HFFc6 (cell line): Measurements from ENCODE around the gene HSD17B14. TPM values are rescaled to one million over a fixed set of nuclear protein-coding genes. Genes with fewer than 3 reads are reported as not detected.
A peak's percentile ranks its signal among the peaks of the same experiment; 100 is the strongest.
"Not testable (repeated sequence)": the region's sequence is repeated elsewhere in the genome, so short reads cannot be mapped to it uniquely, and the experiment has no call there.

Experiments
- DNase-seq: peaks from one replicate; pipeline ENCODE4 v3.0.0-alpha.2; 2018
- H3K27ac Mint-ChIP-seq: 2 replicates; pipeline ENCODE4 v1.8.0; 2020; ENCODE audit warnings: mild to moderate bottlenecking, mixed read lengths
- H3K27me3 Mint-ChIP-seq: 2 replicates; pipeline ENCODE4 v1.8.0; 2021; ENCODE audit warnings: mild to moderate bottlenecking, moderate library complexity, mixed read lengths; ENCODE audit not compliant: insufficient read depth
- H3K36me3 Mint-ChIP-seq: 2 replicates; pipeline ENCODE4 v1.8.0; 2021; ENCODE audit warnings: low read depth, mixed read lengths
- H3K4me1 Mint-ChIP-seq: 2 replicates; pipeline ENCODE4 v1.8.0; 2020; ENCODE audit warnings: low read depth, mixed read lengths
- H3K4me3 Mint-ChIP-seq: 2 replicates; pipeline ENCODE4 v1.8.0; 2020; ENCODE audit warnings: mild to moderate bottlenecking, moderate library complexity, mixed read lengths
- H3K9me3 Mint-ChIP-seq: 2 replicates; pipeline ENCODE4 v1.8.0; 2020; ENCODE audit warnings: mild to moderate bottlenecking, mixed read lengths
- CTCF ChIP-seq: fragments of 200-600 bp; sonication (generic); IDR thresholded peaks from 2 replicates; pipeline ENCODE4 v1.5.0; 2021; ENCODE audit warnings: antibody characterized with exemption, mild to moderate bottlenecking
- total RNA-seq, 6 experiments: library from RNA; stranded (reverse); fragmentation: NEBNext Ultra II Directional; extraction: Animal tissue kit (Norgen Biotek cat#: 25700); gene quantifications; 2 replicates in 1 of 6; 3 replicates in 5 of 6; pipeline ENCODE4 v1.2.3, GENCODE V29; 2021

The HSD17B14 gene
- total RNA-seq, 6 experiments from 2014 or later: 2.9 to 10.0 (median 8.9) TPM

GRCh38 chr19:48770266-48770665 lies 66.0 kb downstream of the HSD17B14 start:
- TF ChIP-seq CTCF: no peak
- peak; percentile 76 for DNase-seq

GRCh38 chr19:48768994-48769713 lies 67.1 kb downstream of the HSD17B14 start:
- TF ChIP-seq CTCF: no peak
- H3K27ac Mint-ChIP-seq: no peak overlapping the region
- no peak overlapping the region for H3K4me3 Mint-ChIP-seq
- no peaks in the 10 kb centered on the region for H3K9me3 Mint-ChIP-seq
- no peaks in the 10 kb centered on the region for H3K4me1 Mint-ChIP-seq
- H3K36me3 Mint-ChIP-seq: no peaks in the 10 kb centered on the region
- DNase-seq: no peak
- H3K27me3 Mint-ChIP-seq: peaks cover 26% of the 10 kb centered on the region

More at GRCh38 chr19:48770266-48770665, 66.0 kb downstream of the HSD17B14 start:
- Mint-ChIP-seq H3K27ac (no peak overlapping the region), H3K27me3 (peaks cover 26% of the 10 kb centered on the region), H3K4me3 (no peak overlapping the region), H3K9me3 (no peaks in the 10 kb centered on the region), H3K36me3 (no peaks in the 10 kb centered on the region), H3K4me1 (no peaks in the 10 kb centered on the region)

- H3K36me3 Mint-ChIP-seq, DNase-seq, H3K4me1 Mint-ChIP-seq, H3K27ac Mint-ChIP-seq, H3K4me3 Mint-ChIP-seq, H3K9me3 Mint-ChIP-seq: not testable (repeated sequence)
- H3K27me3 Mint-ChIP-seq: peaks cover 34% of the 10 kb centered on the region
These were observed 68.0 kb downstream of the HSD17B14 start for GRCh38 chr19:48768171-48768753.

- not testable (repeated sequence) for H3K4me1 Mint-ChIP-seq, DNase-seq, H3K36me3 Mint-ChIP-seq, H3K27ac Mint-ChIP-seq, H3K9me3 Mint-ChIP-seq, H3K4me3 Mint-ChIP-seq
- H3K27me3 Mint-ChIP-seq: peaks cover 52% of the 10 kb centered on the region
These were observed 70.5 kb downstream of the HSD17B14 start for GRCh38 chr19:48765816-48766215.

Other genes starting within 250 kb of the HSD17B14 start
- not detected for gene SPACA4, start 229.7 kb downstream of the HSD17B14 start, total RNA-seq
- under 1 TPM; 0.23 to 0.99 (median 0.54) TPM for gene FAM83E, start 221.4 kb downstream of the HSD17B14 start, total RNA-seq
- gene RPL18, start 217.3 kb downstream of the HSD17B14 start, total RNA-seq: 1,000 to 10,000 TPM; 1,359 to 1,448 (median 1,407) TPM
- 10 to 100 TPM; 20.1 to 34.0 (median 23.4) TPM for gene SPHK2, start 217.0 kb downstream of the HSD17B14 start, total RNA-seq
- gene DBP, start 199.1 kb downstream of the HSD17B14 start, total RNA-seq: 1 to 10 TPM; 3.8 to 5.7 (median 4.4) TPM
- gene CA11, start 190.3 kb downstream of the HSD17B14 start, total RNA-seq: 1 to 10 TPM in 4 of 6 experiments, under 1 TPM in 2; 0.53 to 2.5 (median 1.4) TPM
- gene NTN5, start 163.5 kb downstream of the HSD17B14 start, total RNA-seq: under 1 TPM in 4 of 6 experiments, not detected in 2; 0.12 to 0.23 (median 0.18) TPM
- gene FUT2, start 140.5 kb downstream of the HSD17B14 start, total RNA-seq: not detected
- gene MAMSTR, start 116.8 kb downstream of the HSD17B14 start, total RNA-seq: 1 to 10 TPM; 2.7 to 4.5 (median 3.0) TPM
- under 1 TPM in 1 of 6 experiments, not detected in 5; 0.07 TPM for gene RASIP1, start 95.9 kb downstream of the HSD17B14 start, total RNA-seq
- gene IZUMO1, start 89.6 kb downstream of the HSD17B14 start, total RNA-seq: not detected
- gene FUT1, start 83.8 kb downstream of the HSD17B14 start, total RNA-seq: under 1 TPM in 3 of 6 experiments, not detected in 3; 0.05 to 0.06 (median 0.05) TPM
- gene FGF21, start 81.0 kb downstream of the HSD17B14 start, total RNA-seq: not detected
- gene BCAT2, start 25.5 kb downstream of the HSD17B14 start, total RNA-seq: 10 to 100 TPM; 31.3 to 41.2 (median 34.0) TPM
- 10 to 100 TPM in 4 of 6 experiments, 1 to 10 TPM in 2; 7.7 to 15.1 (median 13.2) TPM for gene PLEKHA4, start 32.1 kb upstream of the HSD17B14 start, total RNA-seq
- gene PPP1R15A, start 35.9 kb upstream of the HSD17B14 start, total RNA-seq: 10 to 100 TPM; 70.2 to 97.3 (median 89.6) TPM
- under 1 TPM in 1 of 6 experiments, not detected in 5; 0.38 TPM for gene TULP2, start 62.3 kb upstream of the HSD17B14 start, total RNA-seq
- 100 to 1,000 TPM; 129 to 160 (median 152) TPM for gene NUCB1, start 63.8 kb upstream of the HSD17B14 start, total RNA-seq
- not detected for gene DHDH, start 97.2 kb upstream of the HSD17B14 start, total RNA-seq
- gene BAX, start 118.4 kb upstream of the HSD17B14 start, total RNA-seq: 100 to 1,000 TPM; 223 to 260 (median 244) TPM
- gene FTL, start 128.8 kb upstream of the HSD17B14 start, total RNA-seq: 1,000 to 10,000 TPM; 2,438 to 4,450 (median 3,824) TPM
- gene GYS1, start 156.8 kb upstream of the HSD17B14 start, total RNA-seq: 10 to 100 TPM; 76.0 to 90.8 (median 87.5) TPM
- 100 to 1,000 TPM; 131 to 161 (median 159) TPM for gene RUVBL2, start 157.4 kb upstream of the HSD17B14 start, total RNA-seq
- under 1 TPM in 1 of 6 experiments, not detected in 5; 0.46 TPM for gene LHB, start 180.6 kb upstream of the HSD17B14 start, total RNA-seq
- gene CGB3, start 187.8 kb upstream of the HSD17B14 start, total RNA-seq: not detected
- under 1 TPM in 1 of 6 experiments, not detected in 5; 0.55 TPM for gene CGB2, start 195.4 kb upstream of the HSD17B14 start, total RNA-seq
- 1 to 10 TPM in 1 of 6 experiments, under 1 TPM in 1, not detected in 4; 0.38 to 1.0 TPM for gene CGB1, start 200.4 kb upstream of the HSD17B14 start, total RNA-seq
- under 1 TPM in 2 of 6 experiments, not detected in 4; 0.23 to 0.75 TPM for gene CGB5, start 207.4 kb upstream of the HSD17B14 start, total RNA-seq
- gene CGB8, start 212.6 kb upstream of the HSD17B14 start, total RNA-seq: 1 to 10 TPM in 4 of 6 experiments, under 1 TPM in 1, not detected in 1; 0.83 to 3.8 (median 3.7) TPM
- 1 to 10 TPM in 4 of 6 experiments, under 1 TPM in 2; 0.36 to 2.2 (median 2.1) TPM for gene CGB7, start 221.3 kb upstream of the HSD17B14 start, total RNA-seq
- gene NTF4, start 228.3 kb upstream of the HSD17B14 start, total RNA-seq: 1 to 10 TPM in 2 of 6 experiments, under 1 TPM in 2, not detected in 2; 0.82 to 1.5 (median 1.1) TPM
- gene KCNA7, start 236.2 kb upstream of the HSD17B14 start, total RNA-seq: not detected
- 100 to 1,000 TPM; 134 to 164 (median 156) TPM for gene SNRNP70, start 249.0 kb upstream of the HSD17B14 start, total RNA-seq